ENCODE measurements around the gene CD84. TPM values are rescaled to one million over a fixed set of nuclear protein-coding genes. Genes with fewer than 3 reads are reported as not detected.

Gene CD84
- not detected in 2 replicates for total RNA-seq

GRCh38 chr1:160579216-160579701 lies at the start of gene CD84:
Gene CD84 (minus strand): TSS chr1:160579496. CDS start chr1:160579437, 59 bp downstream.

GRCh38 chr1:160522622-160523345 lies 56.5 kb downstream of the CD84 start, which contains the start of gene SLAMF6:
Gene SLAMF6 (minus strand): TSS chr1:160523255. CDS start chr1:160523192, 63 bp downstream.

Other genes with a start within 250 kb of the CD84 start
- gene COPA, start 236.2 kb downstream of the CD84 start, total RNA-seq: 259 and 315 TPM in 2 replicates
- 82.8 and 93.3 TPM in 2 replicates for gene NCSTN, start 236.1 kb downstream of the CD84 start, total RNA-seq
- gene NHLH1, start 212.4 kb downstream of the CD84 start, total RNA-seq: 0.15 TPM in 1 of 2 replicates, not detected in the other
- not detected in 2 replicates for gene VANGL2, start 178.9 kb downstream of the CD84 start, total RNA-seq
- gene SLAMF6, start 56.2 kb downstream of the CD84 start, total RNA-seq: not detected in 2 replicates
- not detected in 2 replicates for gene SLAMF1, start 67.5 kb upstream of the CD84 start, total RNA-seq
- not detected in 2 replicates for gene CD48, start 132.3 kb upstream of the CD84 start, total RNA-seq
- gene SLAMF7, start 159.8 kb upstream of the CD84 start, total RNA-seq: not detected in 2 replicates
- gene LY9, start 216.7 kb upstream of the CD84 start, total RNA-seq: not detected in 2 replicates